Measurements from ENCODE around the gene CNGA2.
A peak's percentile ranks its signal among the peaks of the same experiment; 100 is the strongest.

The CNGA2 gene

DNA sequence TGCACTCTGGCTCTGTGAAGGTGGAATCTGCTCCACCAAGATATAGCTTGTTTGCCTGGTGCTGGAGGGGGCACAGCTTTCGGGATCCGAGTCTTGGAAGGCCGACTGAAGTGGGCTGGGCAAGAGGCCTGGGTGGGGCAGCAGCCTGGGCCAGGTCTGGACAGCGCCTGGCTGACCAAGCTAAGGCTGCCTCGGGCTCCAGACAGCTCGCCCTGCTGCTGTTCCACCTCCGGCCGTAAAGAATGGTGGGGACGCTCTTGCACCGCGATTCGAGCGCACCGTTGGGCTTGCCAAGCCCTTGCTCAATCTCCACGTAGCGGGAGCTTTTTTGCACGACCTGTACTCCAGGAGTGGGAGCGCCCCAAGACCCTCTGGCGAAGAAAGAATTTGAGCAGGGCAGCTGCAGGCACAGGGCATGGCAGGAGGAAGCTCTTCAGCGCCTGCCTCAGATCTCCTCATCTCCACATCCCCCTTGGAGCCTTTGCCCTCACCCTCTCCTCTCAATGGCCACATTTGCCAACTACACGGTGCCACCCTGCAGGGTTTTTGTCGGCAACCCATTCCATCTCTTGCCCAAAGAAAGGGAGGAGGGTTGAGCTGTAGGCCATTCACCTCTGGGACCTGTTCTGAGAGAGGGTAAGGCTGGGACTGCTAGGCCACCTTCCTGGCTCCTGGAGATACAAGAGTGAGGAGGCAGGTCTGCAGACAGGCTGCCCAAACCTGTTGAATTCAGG lies 18.9 kb downstream of the CNGA2 start:
- peak in 1 of 5 experiments; percentile 7 for DNase-seq

GRCh38 chrX:151754047-151754429 lies 19.5 kb downstream of the CNGA2 start:
- DNase-seq, result no peak

DNA sequence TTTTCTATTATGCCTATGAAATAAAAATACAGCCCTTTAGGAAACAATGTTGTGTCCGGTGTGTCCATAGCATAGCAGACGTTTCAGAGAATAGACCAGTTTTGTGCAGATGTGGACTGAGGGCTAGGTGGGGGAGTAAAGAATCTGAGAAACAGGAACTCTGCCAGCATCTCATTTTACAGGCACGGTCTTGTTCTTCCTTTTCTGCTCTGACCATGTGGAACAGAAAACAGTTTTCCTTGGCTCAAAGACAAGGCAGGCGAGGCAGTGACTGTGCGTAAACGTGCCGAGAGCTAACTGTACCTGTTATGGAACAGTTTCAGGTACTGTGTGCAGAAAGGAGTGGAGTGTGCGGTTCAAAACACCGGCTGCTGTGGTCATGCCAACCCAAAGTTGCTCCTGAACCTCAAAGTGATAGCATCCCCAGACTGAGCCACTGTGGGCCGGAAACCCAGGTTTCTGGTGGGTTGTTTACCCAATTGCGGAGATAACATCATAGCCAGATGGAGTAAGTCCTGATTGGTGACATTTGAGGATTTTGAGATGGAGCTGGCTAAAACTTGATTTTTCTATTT lies 20.2 kb downstream of the CNGA2 start:
- DNase-seq, result no peak

DNA sequence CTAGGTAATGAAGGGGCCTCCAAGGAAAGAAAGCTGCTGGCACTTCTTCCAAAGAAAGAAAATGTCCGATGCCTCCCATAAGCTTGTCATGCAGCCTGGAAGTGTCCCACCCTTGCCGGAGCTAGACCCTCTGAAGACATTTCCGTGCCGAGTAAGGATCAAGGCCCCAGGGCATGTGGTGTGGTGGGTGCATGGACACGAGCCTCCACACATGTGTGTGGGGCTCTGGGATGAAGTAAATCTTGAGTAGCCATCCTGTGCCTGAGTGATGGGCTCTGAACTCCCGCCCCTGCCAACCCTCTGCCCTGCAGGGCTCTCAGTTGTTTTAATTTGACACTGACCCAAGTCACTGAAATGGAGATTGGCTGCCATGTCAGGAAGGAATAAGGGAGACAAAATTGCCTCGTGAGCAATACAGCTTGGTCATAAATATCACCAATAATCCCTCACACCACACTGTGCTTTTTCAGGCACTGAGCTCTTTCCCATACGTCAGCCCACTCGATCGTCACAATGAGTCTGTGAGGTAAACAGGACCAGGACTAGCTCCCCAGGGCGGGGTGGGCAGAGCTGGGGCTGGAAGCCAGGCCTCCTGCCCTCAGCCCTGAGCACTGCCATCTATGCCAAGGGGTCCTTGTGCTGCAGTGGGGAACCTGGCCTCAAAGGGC lies 24.6 kb downstream of the CNGA2 start:
- DNase-seq, result no peak

- no peak for DNase-seq
These were observed 28.3 kb downstream of the CNGA2 start for GRCh38 chrX:151762802-151763201.

DNA sequence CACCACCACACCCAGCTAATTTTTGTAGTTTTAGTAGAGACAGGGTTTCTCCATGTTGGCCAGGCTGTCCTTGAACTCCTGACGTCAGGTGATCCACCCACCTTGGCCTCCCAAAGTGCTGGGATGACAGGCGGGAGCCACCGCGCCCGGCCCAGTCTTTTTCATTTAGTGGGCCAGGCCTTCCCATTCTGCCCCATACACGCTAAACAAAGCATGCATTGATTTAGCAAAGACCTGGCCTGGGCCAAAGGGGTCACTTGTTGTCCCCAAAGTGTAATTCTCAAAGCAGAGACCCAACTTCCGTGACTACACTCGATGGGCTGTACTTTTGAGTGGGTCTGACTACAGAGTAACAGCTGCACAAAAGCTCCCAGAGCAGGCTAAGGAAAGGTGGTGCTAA lies 29.2 kb downstream of the CNGA2 start:
- no peak for DNase-seq

GRCh38 chrX:151765026-151765425 lies 30.5 kb downstream of the CNGA2 start:
- no peak for DNase-seq

- no peak for DNase-seq
These were observed 37.2 kb downstream of the CNGA2 start for GRCh38 chrX:151771726-151772125.

- DNase-seq, result no peak
These were observed 38.9 kb downstream of the CNGA2 start for GRCh38 chrX:151773434-151773833.

- DNase-seq, result no peak
These were observed 39.9 kb downstream of the CNGA2 start for GRCh38 chrX:151774421-151774820.

- DNase-seq, result no peak
These were observed 41.7 kb downstream of the CNGA2 start for GRCh38 chrX:151776181-151776731.

- no peak for DNase-seq
These were observed 42.4 kb downstream of the CNGA2 start for GRCh38 chrX:151776936-151777335.

DNA sequence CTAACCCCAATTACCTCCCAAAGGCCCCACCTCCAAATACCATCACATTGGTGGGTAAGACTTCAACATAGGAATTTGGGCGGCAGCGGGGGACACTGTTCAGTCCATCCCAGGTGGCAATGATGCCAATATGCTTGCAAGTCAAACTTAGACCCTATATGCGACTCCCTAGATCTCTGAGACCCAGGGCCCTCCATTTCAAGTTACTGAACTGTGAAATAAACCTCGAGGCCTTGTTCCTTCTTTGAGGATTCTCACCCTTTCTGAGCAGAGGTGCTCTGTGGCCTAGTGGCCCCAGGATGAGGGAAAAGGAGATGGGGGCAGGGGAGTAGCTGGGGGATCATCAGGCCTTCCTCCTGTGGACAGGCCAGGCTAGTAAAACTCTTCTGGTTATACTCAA lies 44.7 kb downstream of the CNGA2 start:
- no peak for DNase-seq

DNA sequence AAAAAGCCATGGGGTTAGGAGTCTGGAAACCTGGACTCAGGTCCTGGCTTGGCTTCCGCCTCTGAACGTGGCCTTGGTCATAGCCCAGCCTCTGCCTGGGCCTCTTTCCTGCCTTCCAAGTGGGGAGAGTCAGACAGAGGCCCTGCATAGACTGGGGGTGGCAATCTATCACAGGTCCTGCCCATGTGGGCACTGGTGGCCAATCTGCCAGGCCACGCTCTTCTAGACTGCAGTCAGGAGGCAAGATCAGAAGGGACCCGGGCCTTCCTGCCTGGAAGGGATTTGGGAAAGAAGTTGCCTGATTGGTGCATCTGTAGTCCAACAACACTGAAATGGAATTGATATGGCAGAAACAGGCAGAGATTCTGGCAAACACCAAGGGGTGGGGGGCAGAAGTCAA lies 46.1 kb downstream of the CNGA2 start:
- no peak for DNase-seq

DNA sequence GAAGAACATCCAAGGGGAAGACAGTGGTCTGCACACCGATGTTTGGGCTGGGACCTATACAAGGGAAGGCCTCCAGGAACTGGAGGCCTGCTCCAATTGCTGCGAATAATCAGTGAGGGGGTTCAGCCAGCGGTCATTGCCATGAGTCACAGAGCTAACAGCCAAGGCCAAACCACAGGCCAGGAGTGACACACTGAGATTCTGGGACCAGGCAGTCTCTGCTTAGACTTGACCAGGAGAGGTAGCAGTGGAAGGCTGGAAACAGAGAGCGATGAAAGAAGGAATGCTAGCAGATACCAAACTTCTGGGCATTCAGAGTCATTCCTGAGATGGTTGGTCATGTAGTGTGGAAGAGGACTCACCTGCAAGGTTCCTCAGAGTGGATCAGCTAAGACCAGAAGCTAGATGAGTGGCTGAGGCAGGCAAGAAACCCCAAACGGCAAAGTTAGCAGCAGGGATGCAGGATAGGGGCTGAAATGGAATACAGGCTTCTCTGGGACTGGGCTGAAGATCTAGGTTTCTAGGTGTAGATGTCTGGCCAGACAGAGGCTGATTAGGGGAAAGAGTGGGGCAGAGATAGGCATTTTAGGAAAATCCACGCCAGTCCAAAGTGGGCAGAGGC lies 54.7 kb downstream of the CNGA2 start:
- DNase-seq, result no peak

GRCh38 chrX:151790481-151791160 lies 56.1 kb downstream of the CNGA2 start:
- DNase-seq, result no peak

- DNase-seq, result no peak
These were observed 57.4 kb downstream of the CNGA2 start for GRCh38 chrX:151791961-151792360.

- DNase-seq, result no peak
These were observed 58.0 kb downstream of the CNGA2 start for GRCh38 chrX:151792505-151792904.

- no peak for DNase-seq
These were observed 59.3 kb downstream of the CNGA2 start for GRCh38 chrX:151793886-151794285.

All from T-helper 2 cell (primary cell).